ENCODE data around the gene NTHL1. TPM values are rescaled to one million over a fixed set of nuclear protein-coding genes. Genes with fewer than 3 reads are reported as not detected.
"Not testable (repeated sequence)": the region's sequence is repeated elsewhere in the genome, so short reads cannot be mapped to it uniquely, and the experiment has no call there.

Gene NTHL1
- total RNA-seq, 2 experiments from 2014 or later, result 22.5 to 24.5 TPM

DNA sequence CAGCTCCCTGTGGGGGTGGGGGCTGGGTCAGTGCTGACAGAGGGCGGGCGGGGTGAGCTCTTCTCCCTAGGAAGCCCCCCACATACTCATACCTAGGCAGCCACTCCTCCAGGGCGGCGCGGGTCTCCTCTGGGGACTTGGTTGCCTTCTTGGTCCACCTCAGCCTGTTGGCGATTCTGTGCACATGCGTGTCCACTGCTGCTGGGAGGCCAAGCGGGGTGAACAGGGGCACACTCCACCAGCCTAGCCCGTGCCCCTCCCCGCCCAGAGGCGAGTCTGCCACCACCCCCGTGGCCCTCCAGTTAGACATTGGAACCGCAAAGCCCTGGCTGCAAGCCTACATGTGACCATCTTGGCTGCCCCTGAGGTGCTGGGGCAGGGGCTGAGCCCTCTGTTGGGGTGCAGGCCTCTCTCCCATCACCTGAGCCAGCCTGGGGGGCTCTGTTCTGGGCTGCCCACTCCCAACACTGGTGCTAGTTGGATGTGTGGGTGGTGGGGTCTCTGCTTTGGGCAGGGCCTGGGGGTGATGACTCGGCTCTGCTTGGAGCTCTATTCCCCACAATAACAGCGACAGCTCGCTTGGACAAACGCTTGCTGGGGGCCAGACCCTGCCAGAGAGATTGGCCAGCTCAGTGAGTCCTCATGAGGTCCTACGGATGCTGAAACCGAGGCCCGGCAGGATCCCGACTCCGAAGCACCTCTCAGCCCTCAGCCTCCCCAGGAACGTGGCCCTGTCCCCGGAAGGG lies 7.4 kb downstream of the NTHL1 start:
- no peaks in the 10 kb centered on the region for H3K4me1 Mint-ChIP-seq
- H3K4me3 Mint-ChIP-seq, result no peak overlapping the region
- CTCF ChIA-PET, result interaction anchor here (0.9 kb wide), 1 partner anchor 36 kb away, joined by 3 read pairs; no protein-coding TSS in a partner anchor
- no peaks in the 10 kb centered on the region for H3K27me3 Mint-ChIP-seq
- no peaks in the 10 kb centered on the region for H3K36me3 Mint-ChIP-seq (ENCODE audit: low read depth)
- H3K27ac Mint-ChIP-seq, result no peak overlapping the region
- POLR2A ChIA-PET, result interaction anchor here (1.0 kb wide), 1 partner anchor 16 kb away, joined by 3 read pairs; no protein-coding TSS in a partner anchor
- DNase-seq, result no peak
- no peaks in the 10 kb centered on the region for H3K9me3 Mint-ChIP-seq

DNA sequence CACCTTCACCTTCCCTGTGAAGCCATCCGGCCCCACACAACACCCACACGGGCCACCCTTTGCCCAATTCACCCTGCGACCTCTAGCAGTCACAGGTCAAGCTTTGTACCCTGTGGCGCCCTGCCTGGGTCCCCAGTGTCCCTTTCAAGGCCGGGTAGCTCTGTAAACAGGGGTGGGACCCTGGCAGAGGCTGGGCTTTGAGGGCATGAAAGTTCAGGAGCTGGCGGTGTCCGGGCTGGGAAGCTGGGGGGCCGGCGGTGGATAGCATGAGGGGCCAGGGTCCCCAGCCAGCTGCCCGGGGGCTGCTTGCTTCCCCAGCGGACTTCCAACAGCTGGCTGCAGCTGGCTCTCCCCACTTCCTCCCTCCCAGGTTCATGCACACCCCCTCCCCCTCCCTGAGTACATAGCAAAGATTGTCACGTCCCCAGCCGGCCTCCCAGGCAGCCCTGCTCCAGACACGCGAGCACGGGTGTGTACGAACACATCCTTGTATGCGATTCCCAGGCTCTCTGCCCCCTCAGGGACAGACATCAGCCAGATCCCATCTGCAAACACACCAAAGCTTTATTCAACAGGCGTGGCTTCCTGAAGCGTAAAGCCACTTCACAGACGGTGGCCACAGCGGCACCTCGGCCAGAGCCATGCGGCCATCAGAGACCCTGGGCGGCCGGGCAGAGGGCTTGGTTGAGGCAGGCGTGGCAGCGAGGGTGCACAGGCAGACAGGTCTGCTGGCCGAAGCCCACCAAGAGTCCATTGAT lies 8.2 kb downstream of the NTHL1 start:
- POLR2A ChIA-PET, result interaction anchor here (0.7 to 1.2 kb wide), 3 partner anchors 15 to 116 kb away, joined by 3 read pairs; partner anchors contain the start of gene TRAF7
- no peak overlapping the region for H3K4me3 Mint-ChIP-seq
- H3K4me1 Mint-ChIP-seq, result no peaks in the 10 kb centered on the region
- H3K27ac Mint-ChIP-seq, result no peak overlapping the region
- DNase-seq, result no peak
- H3K27me3 Mint-ChIP-seq, result no peaks in the 10 kb centered on the region
- no peaks in the 10 kb centered on the region for H3K36me3 Mint-ChIP-seq (ENCODE audit: low read depth)
- H3K9me3 Mint-ChIP-seq, result no peaks in the 10 kb centered on the region
- CTCF ChIA-PET, result no interaction called here

DNA sequence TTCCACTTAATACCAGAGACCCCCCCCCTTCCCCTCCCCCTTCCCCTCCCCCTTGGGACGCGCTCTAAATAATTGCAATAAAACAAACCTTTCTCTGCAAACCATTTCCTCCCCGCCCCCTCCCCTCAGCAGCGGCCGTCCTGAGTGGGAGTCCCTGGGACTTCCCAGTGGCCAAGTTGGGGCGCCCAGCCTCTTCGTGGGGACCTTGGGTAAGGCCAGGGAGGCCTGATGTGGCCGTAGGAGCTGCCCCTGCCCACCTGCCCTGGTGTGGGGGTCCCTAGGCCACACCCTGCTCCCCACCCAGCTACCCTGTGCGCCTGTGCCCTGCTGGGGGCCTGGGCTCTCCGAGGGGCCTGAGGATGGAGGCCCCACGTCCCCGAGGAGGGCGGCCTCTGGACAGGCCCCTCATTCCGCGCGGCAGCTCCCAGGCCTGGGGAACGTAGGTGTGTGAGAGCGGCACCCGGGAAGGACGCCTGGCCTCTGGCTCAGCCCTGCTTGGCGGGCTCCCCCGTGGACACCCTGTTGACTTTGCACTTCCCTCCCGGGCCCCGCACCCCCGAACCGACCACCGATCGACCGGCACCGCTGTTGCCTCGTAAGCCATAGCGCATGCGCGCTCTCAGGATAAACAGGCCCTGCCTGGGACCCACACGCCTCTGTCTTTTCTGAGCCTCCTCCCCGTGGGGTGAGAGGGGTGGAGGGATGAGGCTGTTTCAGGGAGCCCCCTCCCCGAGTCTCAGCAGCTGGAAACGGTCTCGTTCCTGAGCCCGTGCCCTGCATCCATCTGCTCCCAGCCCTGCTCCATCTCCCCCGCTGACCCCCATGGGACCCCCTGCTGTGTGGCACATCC lies 9.0 kb downstream of the NTHL1 start:
- Mint-ChIP-seq H3K4me1 (no peaks in the 10 kb centered on the region), H3K9me3 (no peaks in the 10 kb centered on the region), H3K4me3 (no peak overlapping the region), H3K27ac (no peak overlapping the region), H3K36me3 (ENCODE audit: low read depth) (no peaks in the 10 kb centered on the region), H3K27me3 (no peaks in the 10 kb centered on the region)
- CTCF ChIA-PET, result no interaction called here
- POLR2A ChIA-PET, result interaction anchor here (0.7 to 1.2 kb wide), 2 partner anchors 28 to 116 kb away, joined by 3 read pairs; partner anchors contain the start of gene TRAF7
- DNase-seq, result no peak

DNA sequence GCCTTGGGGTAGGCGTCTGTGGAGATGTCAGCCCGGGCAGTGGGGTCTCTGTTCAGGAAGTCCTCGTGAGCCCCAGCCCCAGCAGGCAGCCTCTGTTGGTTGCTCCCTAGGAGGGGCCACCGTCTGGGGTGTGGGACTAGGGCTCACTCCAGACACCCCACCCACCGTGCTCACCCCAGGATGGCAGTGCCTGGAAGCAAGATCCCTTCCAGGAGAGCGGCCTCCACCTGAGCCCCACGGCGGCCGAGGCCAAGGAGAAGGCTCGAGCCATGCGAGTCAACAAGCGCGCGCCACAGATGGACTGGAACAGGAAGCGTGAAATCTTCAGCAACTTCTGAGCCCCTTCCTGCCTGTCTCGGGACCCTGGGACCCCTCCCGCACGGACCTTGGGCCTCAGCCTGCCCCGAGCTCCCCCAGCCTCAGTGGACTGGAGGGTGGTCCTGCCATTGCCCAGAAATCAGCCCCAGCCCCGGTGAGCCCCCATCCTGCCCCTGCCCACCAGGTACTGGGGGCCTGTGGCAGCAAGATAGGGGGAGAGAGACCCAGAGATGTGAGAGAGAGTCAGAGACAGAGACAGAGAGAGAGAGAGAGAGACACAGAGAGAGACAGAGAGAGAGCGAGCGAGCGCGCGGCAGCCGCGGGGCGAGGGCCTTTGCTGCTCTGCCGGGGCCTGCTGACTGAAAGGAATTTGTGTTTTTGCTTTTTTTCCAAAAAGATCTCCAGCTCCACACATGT lies 9.8 kb downstream of the NTHL1 start:
- ChIA-PET POLR2A (no interaction called here), CTCF (no interaction called here)
- no peaks in the 10 kb centered on the region for H3K27me3 Mint-ChIP-seq
- H3K4me3 Mint-ChIP-seq, result no peak overlapping the region
- DNase-seq, result no peak
- no peaks in the 10 kb centered on the region for H3K36me3 Mint-ChIP-seq (ENCODE audit: low read depth)
- no peaks in the 10 kb centered on the region for H3K9me3 Mint-ChIP-seq
- H3K27ac Mint-ChIP-seq, result no peak overlapping the region
- no peaks in the 10 kb centered on the region for H3K4me1 Mint-ChIP-seq

DNA sequence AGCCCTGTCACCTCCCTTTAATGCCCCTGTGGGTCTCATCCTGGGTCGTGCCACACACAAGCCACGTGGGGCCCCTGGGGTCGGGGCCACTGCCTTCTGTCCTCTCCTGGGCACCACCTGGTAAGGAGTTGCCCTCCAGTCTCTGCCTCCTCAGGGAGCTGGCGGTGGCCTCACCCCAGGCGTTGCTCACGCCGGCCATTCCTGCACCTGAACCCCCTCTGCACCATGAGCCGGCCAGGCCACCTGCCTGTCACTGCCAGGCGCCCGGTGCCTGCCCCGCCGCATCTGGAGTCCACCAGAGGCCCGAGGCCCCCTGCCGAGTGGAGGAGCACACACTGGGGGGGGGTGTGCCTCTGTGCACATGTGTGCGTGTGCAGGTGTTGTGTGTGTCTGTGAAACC lies 10.5 kb downstream of the NTHL1 start:
- no peak overlapping the region for H3K4me3 Mint-ChIP-seq
- no peaks in the 10 kb centered on the region for H3K36me3 Mint-ChIP-seq (ENCODE audit: low read depth)
- no peak for DNase-seq
- ChIA-PET CTCF (no interaction called here), POLR2A (no interaction called here)
- H3K27me3 Mint-ChIP-seq, result no peaks in the 10 kb centered on the region
- H3K9me3 Mint-ChIP-seq, result no peaks in the 10 kb centered on the region
- H3K4me1 Mint-ChIP-seq, result no peaks in the 10 kb centered on the region
- H3K27ac Mint-ChIP-seq, result no peak overlapping the region

DNA sequence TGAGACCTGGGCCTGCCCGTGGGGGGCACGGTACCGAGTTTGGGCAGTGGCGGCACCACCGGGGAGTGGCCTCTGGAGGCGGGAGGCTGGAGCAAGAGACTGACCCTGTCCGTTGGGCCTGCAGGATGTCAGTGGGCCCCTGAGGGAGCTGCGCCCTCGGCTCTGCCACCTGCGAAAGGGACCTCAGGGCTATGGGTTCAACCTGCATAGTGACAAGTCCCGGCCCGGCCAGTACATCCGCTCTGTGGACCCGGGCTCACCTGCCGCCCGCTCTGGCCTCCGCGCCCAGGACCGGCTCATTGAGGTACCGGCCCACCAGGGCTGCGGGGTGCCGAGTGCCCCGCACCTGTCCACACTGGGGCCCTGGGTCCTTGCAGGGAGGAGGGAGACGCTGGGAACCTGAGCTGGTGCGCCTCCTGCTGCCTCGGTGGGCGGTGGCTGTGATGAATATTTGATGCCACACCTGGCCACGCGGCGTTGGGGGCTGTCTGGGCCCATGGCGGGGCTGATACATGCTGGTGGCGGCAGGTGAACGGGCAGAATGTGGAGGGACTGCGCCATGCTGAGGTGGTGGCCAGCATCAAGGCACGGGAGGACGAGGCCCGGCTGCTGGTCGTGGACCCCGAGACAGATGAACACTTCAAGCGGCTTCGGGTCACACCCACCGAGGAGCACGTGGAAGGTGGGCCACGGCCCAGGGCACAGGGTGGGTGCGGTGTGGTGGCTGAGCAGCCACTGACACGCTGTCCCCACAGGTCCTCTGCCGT lies 11.3 kb downstream of the NTHL1 start:
- Mint-ChIP-seq H3K9me3 (no peaks in the 10 kb centered on the region), H3K27me3 (no peaks in the 10 kb centered on the region), H3K36me3 (ENCODE audit: low read depth) (no peaks in the 10 kb centered on the region), H3K27ac (no peak overlapping the region), H3K4me1 (no peaks in the 10 kb centered on the region), H3K4me3 (no peak overlapping the region)
- POLR2A ChIA-PET, result no interaction called here
- CTCF ChIA-PET, result no interaction called here
- no peak for DNase-seq

DNA sequence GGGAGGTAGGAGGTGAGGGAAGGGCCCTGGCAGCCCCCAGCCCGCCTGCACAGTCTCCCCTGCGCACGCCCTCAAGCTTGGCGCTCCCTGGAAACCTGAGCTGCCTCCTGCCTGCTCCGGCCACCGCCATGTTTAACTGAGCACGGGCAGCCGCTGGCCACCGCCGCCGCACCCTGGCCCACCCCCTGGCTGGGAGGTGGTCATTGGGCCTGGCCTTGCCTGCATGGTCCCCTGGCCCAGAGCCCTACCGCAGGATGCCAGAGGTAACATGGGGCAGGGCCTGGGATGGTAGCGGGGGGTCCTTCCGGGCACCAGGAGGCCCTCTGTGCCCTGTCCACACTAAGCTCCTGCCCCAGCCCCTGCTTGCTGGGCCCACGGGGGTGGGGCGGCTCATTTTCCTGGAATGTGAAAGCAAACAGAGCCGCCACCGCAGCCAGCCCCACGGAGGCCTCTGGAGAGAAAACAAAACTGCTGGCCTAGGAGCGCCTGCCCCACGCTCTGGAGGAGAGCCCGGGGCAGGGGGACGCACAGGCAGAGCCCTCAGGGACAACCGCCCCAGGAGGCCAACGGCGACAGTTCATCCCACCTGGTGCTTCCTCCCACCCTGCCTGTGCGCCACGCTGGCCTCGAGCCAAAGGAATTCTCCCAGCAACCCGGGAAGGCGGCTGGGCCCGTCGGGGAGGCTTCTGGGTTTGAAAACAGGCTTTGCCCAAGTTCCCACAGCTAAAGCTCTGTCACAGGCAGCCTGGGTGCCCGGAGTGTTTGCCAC lies 12.0 kb downstream of the NTHL1 start:
- no peaks in the 10 kb centered on the region for H3K9me3 Mint-ChIP-seq
- DNase-seq, result no peak
- H3K27me3 Mint-ChIP-seq, result no peaks in the 10 kb centered on the region
- POLR2A ChIA-PET, result no interaction called here
- no peaks in the 10 kb centered on the region for H3K36me3 Mint-ChIP-seq (ENCODE audit: low read depth)
- H3K27ac Mint-ChIP-seq, result no peak overlapping the region
- H3K4me1 Mint-ChIP-seq, result no peaks in the 10 kb centered on the region
- CTCF ChIA-PET, result no interaction called here
- no peak overlapping the region for H3K4me3 Mint-ChIP-seq

DNA sequence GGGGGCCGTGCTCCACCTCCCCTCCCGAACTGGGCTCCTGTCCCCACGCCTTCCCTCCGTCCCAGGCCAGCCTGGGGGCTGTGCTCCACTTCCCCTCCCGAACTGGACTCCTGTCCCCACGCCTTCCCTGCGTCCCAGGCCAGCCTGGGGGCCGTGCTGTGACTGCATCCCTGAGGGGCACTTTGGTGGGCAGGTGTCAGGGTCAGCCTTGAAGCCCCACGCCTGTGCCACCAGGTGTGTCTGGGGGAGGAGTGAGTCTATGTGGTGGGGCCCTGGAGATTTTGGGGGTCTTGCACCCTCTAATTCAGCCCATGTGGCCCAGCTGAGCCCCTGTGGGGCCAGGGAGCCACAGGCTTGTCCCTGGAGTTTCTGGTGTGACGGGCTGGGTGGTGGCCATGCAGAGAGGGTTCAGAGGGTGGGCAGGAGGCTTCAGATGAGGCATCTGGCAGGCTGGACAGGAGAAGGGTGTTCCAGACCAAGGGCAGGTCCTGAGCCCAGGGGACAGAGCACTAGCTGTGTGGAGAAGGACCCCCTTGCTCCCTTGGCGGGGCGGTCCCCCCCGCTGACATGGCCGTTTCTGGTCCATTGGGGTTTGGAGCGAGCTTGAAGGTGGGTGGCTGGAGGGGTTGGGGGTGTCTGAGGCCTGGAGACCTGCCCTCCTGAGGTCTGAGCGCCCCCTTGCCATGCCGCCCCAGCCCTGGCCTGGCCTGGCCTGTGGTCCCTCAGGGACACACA lies 12.8 kb downstream of the NTHL1 start:
- H3K4me1 Mint-ChIP-seq, result no peaks in the 10 kb centered on the region
- no peaks in the 10 kb centered on the region for H3K9me3 Mint-ChIP-seq
- ChIA-PET CTCF (no interaction called here), POLR2A (no interaction called here)
- no peak overlapping the region for H3K27ac Mint-ChIP-seq
- H3K4me3 Mint-ChIP-seq, result no peak overlapping the region
- DNase-seq, result no peak
- no peaks in the 10 kb centered on the region for H3K27me3 Mint-ChIP-seq
- no peaks in the 10 kb centered on the region for H3K36me3 Mint-ChIP-seq (ENCODE audit: low read depth)

DNA sequence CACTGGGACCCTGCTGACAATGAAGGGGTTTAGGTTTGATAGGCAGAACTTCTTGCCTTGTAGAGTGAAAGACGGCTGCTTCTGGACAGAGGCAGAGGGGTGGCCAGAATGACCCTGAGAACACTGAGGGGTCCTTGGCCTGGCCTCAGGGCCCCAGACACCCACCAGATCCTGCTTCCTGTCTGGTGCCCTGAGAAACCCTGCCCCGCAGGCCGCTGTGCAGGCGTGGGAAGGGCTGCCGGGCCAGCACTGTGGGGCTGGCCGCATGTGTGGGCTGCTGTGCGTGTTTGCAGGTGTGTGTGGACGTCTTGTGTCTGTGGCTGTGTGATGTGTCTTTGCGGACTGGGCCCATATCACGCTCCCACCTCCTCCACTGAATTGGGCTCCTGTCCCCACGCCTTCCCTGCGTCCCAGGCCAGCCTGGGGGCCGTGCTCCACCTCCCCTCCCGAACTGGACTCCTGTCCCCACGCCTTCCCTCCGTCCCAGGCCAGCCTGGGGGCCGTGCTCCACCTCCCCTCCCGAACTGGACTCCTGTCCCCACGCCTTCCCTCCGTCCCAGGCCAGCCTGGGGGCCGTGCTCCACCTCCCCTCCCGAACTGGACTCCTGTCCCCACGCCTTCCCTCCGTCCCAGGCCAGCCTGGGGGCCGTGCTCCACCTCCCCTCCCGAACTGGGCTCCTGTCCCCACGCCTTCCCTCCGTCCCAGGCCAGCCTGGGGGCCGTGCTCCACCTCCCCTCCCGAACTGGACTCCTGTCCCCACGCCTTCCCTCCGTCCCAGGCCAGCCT lies 13.5 kb downstream of the NTHL1 start:
- DNase-seq; H3K27ac Mint-ChIP-seq; POLR2A ChIA-PET; H3K9me3 Mint-ChIP-seq; H3K36me3 Mint-ChIP-seq (ENCODE audit: low read depth); H3K27me3 Mint-ChIP-seq; H3K4me1 Mint-ChIP-seq; CTCF ChIA-PET; H3K4me3 Mint-ChIP-seq: not testable (repeated sequence)

DNA sequence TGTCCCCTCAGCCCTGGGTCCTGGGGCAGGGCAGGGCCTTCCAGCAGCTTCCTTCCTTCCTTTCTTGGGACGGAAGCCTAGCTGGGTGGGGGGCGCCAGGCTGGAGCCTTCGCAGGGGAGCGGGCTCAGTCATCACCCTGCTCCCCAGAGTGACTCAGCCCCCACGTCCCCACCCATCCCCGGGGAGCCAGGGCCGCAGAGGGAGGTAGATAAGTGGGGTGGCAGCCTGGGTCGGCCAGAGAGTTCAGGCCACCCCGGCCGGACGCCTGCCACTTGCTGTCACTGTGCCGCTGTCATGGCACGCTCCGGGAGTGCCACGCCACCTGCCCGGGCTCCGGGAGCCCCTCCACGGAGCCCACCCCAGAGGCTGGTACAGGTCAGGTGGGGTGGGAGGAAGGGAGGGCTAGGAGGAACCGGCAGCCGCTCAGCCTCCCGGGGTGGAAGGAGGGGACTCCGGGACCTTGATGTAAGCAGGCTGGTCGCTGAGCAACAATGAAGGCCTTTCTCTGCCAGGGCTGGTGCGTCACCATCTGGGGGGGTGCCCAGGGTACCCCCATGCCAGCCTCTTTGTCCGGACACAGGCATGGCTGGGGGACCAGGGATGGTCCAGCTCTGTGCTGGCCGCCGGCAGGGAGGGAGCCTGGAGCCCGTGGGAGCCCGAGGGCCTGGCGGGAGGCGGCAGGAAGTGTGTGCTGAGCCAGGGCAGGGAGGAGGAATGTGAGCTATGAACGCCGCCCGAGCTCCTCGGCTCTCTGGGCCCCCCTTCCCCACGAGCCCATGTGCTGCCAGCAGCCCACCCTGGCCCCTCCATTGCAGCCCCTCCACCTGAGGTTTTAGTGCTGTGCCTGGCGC lies 14.4 kb downstream of the NTHL1 start:
- H3K9me3 Mint-ChIP-seq, result no peaks in the 10 kb centered on the region
- H3K36me3 Mint-ChIP-seq (ENCODE audit: low read depth), result no peaks in the 10 kb centered on the region
- no peaks in the 10 kb centered on the region for H3K4me1 Mint-ChIP-seq
- no peak overlapping the region for H3K27ac Mint-ChIP-seq
- peaks cover 8% of the 10 kb centered on the region for H3K27me3 Mint-ChIP-seq
- POLR2A ChIA-PET, result no interaction called here
- no peak overlapping the region for H3K4me3 Mint-ChIP-seq
- DNase-seq, result no peak
- CTCF ChIA-PET, result no interaction called here
